ENCODE measurements around the gene YWHAQ.
A peak's percentile ranks its signal among the peaks of the same experiment; 100 is the strongest.
"Not testable (repeated sequence)": the region's sequence is repeated elsewhere in the genome, so short reads cannot be mapped to it uniquely, and the experiment has no call there.

YWHAQ gene

DNA sequence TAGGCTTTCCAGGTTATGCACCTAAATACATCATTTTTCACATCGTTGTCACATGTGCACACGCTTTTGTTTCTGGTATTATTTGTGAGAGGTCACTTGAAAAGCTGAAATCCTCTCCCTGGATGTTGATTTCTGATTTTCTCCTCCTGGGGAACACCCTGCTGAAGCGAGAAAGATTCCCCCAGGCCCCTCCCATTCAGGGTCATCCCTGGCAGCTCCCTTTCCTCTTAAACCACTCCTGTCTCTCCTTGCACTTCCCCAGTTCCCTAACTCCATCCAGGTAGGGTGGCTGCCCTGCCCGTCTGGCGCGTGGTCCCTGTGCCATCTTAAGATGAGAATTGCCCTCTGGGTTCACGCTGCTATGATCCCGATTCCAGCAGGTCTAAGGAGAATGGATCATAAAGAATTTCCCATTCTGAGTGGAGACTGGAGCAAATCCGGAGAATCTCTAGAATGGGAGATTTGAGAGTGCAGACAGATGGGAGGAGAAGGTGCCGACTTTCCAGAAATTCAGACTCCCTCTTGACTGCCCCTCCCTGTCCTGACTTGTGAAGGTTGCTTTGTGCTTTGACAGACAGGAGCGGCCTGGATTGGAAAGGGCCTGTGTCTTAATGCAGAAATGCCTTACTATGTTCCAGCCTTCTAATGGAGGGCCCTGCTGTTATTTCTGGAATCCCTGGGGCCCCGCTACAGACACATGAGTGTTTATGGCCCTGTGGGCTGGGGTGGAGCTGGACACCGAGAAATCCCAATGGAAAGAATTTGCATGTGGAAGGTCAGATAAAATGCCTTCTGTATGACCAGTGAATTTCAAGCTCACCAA is 1.3 kb upstream of the YWHAQ start:
- DNase-seq (ENCODE audit: insufficient read length, low spot score), result no peak
- no peak for FAIRE-seq
- TF ChIP-seq, protein P1, sequence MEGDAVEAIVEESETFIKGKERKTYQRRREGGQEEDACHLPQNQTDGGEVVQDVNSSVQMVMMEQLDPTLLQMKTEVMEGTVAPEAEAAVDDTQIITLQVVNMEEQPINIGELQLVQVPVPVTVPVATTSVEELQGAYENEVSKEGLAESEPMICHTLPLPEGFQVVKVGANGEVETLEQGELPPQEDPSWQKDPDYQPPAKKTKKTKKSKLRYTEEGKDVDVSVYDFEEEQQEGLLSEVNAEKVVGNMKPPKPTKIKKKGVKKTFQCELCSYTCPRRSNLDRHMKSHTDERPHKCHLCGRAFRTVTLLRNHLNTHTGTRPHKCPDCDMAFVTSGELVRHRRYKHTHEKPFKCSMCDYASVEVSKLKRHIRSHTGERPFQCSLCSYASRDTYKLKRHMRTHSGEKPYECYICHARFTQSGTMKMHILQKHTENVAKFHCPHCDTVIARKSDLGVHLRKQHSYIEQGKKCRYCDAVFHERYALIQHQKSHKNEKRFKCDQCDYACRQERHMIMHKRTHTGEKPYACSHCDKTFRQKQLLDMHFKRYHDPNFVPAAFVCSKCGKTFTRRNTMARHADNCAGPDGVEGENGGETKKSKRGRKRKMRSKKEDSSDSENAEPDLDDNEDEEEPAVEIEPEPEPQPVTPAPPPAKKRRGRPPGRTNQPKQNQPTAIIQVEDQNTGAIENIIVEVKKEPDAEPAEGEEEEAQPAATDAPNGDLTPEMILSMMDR (IDR thresholded peaks at IDR 0.05; ENCODE audit: insufficient read depth, missing control alignments), result no peak

DNA sequence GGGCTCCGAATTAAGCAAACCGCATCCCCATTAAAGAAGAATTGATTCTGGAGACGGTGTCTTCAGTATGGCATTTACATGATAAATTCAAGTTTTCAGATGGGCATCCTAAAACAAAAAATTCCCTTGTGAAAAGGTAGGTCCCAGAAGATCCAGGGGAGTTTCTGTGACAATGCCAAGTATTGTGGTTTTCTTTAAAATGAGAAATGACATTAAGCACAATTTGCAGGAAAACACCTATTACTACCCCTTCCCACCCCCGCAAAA is 689 bp upstream of the YWHAQ start:
- TF ChIP-seq, protein P1 (IDR thresholded peaks at IDR 0.05; ENCODE audit: insufficient read depth, missing control alignments), result no peak
- FAIRE-seq (no peak), DNase-seq (ENCODE audit: insufficient read length, low spot score) (no peak)

DNA sequence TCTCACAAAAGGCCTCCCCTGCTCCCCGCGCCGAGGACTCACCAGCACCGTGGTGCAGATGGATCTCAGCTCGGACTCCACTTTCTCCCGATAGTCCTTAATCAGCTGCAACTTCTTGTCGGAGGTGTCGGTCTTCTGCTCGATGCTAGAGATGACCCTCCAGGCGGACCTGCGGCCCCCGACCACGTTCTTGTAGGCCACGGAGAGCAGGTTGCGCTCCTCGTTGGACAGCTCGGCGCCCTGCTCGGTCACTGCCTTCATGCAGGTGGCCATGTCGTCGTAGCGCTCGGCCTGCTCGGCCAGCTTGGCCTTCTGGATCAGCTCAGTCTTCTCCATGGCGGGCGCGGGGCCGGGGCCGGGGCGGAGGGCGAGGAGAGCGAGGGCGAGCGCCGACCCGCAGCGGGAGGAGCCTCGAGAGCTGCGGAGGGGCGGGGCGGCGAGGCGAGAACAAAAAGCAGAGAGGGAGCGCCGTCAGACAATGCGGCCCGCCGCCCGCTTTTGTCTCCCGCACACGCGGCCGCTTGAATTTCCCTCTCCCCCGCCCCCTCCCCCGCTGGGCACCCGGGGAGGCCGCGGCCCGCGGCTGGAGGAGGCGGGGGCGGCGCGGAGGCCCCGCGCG is 571 bp downstream of the YWHAQ start:
- TF ChIP-seq, protein P1 (IDR thresholded peaks at IDR 0.05; ENCODE audit: insufficient read depth, missing control alignments), result no peak
- FAIRE-seq, result no peak
- DNase-seq (ENCODE audit: insufficient read length, low spot score), result peak; percentile 45

DNA sequence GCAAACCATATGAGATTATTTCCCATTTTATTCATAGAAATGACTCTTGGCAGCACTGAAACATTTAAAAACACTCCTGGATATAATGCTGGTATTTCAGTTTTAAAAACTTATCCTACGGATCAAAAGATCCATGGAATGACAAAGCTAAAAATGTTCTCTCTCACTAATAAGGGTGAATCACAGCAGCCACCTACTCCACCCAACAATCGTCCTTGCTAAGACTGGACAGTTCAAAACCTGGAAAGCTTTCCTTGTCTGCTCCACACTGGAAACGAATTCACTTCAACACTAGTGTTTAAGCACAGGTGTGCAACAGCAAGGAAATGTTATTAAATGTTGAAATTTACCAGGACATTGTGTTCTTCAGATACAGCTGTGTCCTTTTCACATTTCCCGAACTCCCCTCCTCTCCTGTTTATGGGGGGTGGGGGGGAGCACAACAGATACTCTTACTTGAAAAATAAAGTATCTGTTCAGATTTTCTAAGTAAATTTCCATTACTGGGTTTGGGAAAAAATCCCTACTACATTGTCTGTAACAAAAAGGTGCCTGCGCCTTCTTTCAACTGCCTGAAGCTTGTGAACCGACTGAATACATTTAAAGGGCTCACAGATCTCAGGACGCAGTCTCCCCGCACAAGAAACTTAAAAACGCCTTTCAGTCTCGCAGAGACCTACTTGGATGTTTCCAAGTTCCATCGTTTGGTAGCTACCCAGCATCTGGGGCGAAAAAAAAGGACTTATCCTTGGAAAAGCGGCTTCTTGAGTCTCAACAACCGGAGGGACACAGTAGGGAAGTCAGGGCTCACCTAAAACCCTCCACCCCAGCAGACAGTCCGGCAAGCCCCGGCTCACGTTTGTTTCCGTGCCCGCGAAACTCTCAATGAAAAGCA is 1.3 kb downstream of the YWHAQ start:
- TF ChIP-seq, protein P1 (IDR thresholded peaks at IDR 0.05; ENCODE audit: insufficient read depth, missing control alignments), result no peak
- DNase-seq (ENCODE audit: insufficient read length, low spot score) (no peak), FAIRE-seq (no peak)

DNA sequence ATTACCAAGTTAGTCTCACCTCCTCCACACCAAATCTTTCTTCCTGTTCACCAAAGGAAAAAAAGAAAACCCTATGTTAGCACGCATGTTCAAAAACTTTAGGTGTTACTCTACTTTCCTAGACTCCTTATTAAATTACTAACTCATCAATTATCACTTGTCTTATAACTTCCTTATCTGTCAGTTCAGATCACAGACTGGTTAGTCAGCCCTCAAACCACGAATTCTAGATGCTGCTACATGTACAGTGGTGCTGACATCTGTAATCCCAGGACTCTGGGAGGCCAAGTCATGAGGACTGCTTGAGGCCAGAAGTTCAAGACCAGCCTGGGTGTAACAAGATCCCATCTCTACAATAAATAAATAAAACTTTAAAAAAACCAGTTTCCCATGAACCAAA is 3.5 kb downstream of the YWHAQ start:
- DNase-seq (ENCODE audit: insufficient read length, low spot score) (no peak), FAIRE-seq (no peak)
- TF ChIP-seq, protein P1 (IDR thresholded peaks at IDR 0.05; ENCODE audit: insufficient read depth, missing control alignments), result no peak

- no peak for DNase-seq (ENCODE audit: insufficient read length, low spot score)
- TF ChIP-seq, protein P1 (IDR thresholded peaks at IDR 0.05; ENCODE audit: insufficient read depth, missing control alignments), result no peak
- FAIRE-seq, result no peak
Measured at GRCh38 chr2:9623151-9623550, 7.6 kb downstream of the YWHAQ start.

- DNase-seq (ENCODE audit: insufficient read length, low spot score); FAIRE-seq: not testable (repeated sequence)
Measured at GRCh38 chr2:9621655-9622054, 9.1 kb downstream of the YWHAQ start.
